IPS DF 6.9 (cell line): ENCODE results near the gene KIF9.
"Not testable (repeated sequence)": the region's sequence is repeated elsewhere in the genome, so short reads cannot be mapped to it uniquely, and the experiment has no call there.

Experiments used
- DNase-seq: peaks from one replicate; pipeline ENCODE4 v3.0.0-alpha.2; 2013; ENCODE audit warnings: low read depth, low spot score
- H3K27ac ChIP-seq: one replicate; pipeline ENCODE4 v1.5.1; 2013; ENCODE audit warnings: low read length, control low read depth
- H3K27me3 ChIP-seq: 2 replicates; pipeline ENCODE4 v1.6.1; 2013; ENCODE audit warnings: mild to moderate bottlenecking, low read length; ENCODE audit not compliant: control insufficient read depth, insufficient read depth
- H3K36me3 ChIP-seq: 2 replicates; pipeline ENCODE4 v1.6.1; 2013; ENCODE audit warnings: low read length; ENCODE audit not compliant: control insufficient read depth, insufficient read depth
- H3K4me1 ChIP-seq: 2 replicates; pipeline ENCODE4 v1.6.1; 2013; ENCODE audit warnings: low read length; ENCODE audit not compliant: control insufficient read depth, insufficient read depth
- H3K4me3 ChIP-seq: 2 replicates; pipeline ENCODE4 v1.5.1; 2013; ENCODE audit warnings: mild to moderate bottlenecking, low read length
- H3K9me3 ChIP-seq: 2 replicates; pipeline ENCODE4 v1.6.1; 2013; ENCODE audit warnings: low read length, inconsistent platforms; ENCODE audit not compliant: control insufficient read depth, insufficient read depth
- whole genome bisulfite sequencing: extraction: QIAGEN DNeasy Blood & Tissue Kit; methylation state at CpG from one replicate; pipeline ENCODE4 v1.1.7; 2013; ENCODE audit warnings: mixed read lengths, missing lambda C conversion rate; ENCODE audit not compliant: insufficient read length, insufficient coverage; 5-methylcytosine and 5-hydroxymethylcytosine counted together

The KIF9 gene

DNA sequence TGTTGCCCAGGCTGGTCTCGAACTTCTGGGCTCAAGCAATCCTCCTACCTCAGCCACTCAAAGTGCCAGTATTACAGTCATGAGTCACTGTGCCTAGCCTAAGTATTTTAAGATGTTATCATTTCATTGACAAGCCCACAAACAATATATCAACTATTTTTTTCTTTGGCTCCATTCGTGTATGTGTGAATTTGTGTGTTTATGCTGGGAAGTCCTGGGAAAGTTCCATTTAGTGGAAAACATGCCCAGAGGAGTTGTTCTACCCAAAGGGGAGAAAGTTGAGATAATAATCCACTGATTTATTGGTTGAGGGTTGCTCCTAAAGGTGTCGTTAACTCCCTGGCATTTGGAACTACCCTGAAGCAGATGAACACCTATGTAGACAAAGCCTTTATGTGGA lies 58.8 kb downstream of the KIF9 start:
- no peak overlapping the region for H3K27ac ChIP-seq
- no peaks in the 10 kb centered on the region for H3K27me3 ChIP-seq
- no peak for DNase-seq
- no CpG with 5 or more reads among the region's 3 CpGs for WGBS
- H3K4me3 ChIP-seq, result no peak overlapping the region
- H3K4me1 ChIP-seq, result no peaks in the 10 kb centered on the region
- H3K9me3 ChIP-seq, result no peaks in the 10 kb centered on the region
- H3K36me3 ChIP-seq, result no peaks in the 10 kb centered on the region

DNA sequence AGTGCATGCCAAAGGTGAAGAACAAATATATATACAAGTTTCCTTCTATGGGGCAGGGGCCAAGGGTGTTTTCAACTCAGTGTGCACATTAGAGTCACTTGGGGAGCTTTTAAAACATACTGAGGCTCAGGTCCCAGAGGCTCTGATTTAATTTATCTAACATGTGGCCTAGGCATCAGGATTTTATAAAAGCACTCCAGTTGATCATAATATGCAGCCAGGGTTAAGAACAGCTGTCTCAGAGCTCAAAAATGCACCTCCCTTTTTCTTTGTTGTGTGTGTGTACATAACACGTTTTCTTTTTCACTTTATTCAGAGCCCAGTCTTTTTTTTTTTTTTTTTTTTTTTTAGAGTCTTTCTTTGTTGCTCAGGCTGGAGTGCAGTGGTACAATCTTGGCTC lies 60.8 kb downstream of the KIF9 start:
- H3K27ac ChIP-seq, result no peak overlapping the region
- H3K27me3 ChIP-seq, result no peaks in the 10 kb centered on the region
- WGBS, result no CpG with 5 or more reads among the region's 1 CpG
- no peak for DNase-seq
- no peak overlapping the region for H3K4me3 ChIP-seq
- H3K9me3 ChIP-seq, result no peaks in the 10 kb centered on the region
- H3K4me1 ChIP-seq, result no peaks in the 10 kb centered on the region
- H3K36me3 ChIP-seq, result no peaks in the 10 kb centered on the region

DNA sequence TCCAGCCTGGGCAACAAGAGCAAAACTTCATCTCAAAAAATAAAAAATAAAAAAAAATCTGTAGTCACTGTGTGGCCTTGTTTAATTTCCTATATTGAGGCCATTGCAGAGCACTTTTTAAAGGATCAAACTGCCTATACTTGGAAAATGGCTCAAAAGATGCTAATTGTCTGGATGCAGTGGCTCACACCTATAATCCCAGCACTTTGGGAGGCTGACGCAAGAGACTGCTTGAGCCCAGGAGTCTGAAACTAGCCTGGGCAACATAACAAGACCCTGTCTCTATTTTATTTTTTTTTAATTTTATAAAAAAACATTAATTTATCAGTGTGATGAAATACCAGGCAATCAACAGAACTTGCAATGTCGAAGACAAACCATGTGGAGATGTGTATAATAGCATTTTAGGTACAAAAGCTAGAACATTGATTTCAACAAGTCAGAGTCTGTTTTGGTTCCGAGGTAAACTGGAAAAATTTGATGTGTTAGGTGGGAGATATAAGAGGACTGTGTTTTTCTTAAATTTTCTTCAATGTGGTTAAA lies 71.7 kb downstream of the KIF9 start:
- 100% methylated on average over 1 of the region's 3 CpGs for WGBS
- H3K9me3 ChIP-seq, result no peaks in the 10 kb centered on the region
- H3K36me3 ChIP-seq, result no peaks in the 10 kb centered on the region

DNA sequence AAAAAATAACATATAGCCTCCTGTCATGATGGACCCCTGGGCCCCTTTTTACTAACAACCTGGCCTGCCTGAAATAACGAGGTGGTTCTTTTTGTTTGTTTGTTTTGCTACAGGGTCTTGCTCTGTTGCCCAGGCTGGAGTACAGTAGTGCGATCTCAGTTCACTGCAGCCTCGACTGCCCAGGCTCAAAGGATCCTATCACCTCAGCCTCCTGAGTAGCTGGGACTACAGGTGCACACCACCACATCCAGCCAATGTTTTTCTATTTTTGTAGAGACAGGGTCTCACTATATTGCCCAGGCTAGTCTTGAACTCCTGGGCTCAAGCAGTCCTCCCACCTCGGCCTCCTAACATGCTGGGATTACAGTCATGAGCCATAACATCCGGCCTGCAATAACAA lies 76.6 kb downstream of the KIF9 start:
- not testable (repeated sequence) for H3K9me3 ChIP-seq, H3K27me3 ChIP-seq, DNase-seq, H3K4me3 ChIP-seq, H3K4me1 ChIP-seq, H3K36me3 ChIP-seq, H3K27ac ChIP-seq
- WGBS, result no CpG with 5 or more reads among the region's 5 CpGs

More for the DNA sequence above, 71.7 kb downstream of the KIF9 start:
- Histone ChIP-seq H3K4me1 (no peaks in the 10 kb centered on the region), H3K27ac (no peak overlapping the region), H3K4me3 (no peak overlapping the region), H3K27me3 (no peaks in the 10 kb centered on the region)
- DNase-seq, result no peak

DNA sequence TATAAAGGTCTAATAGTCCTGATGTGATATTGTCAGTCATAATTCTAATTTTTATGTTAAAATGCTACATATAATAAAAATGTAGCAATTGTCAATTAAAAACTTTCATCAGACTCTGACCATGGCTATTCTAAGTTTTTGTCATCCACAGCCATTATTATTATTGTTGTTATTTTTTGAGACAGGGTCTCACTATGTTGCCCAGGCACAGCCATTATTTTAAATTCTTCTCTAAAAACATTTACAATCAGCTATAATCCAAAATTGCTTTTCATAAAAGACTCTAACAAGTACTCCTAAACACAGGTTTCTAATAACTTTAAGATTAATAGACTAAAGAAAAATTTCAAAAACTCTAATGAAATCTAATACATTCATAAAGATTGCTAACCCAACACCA lies 77.7 kb downstream of the KIF9 start:
- no peak overlapping the region for H3K4me3 ChIP-seq
- no peak for DNase-seq

DNA sequence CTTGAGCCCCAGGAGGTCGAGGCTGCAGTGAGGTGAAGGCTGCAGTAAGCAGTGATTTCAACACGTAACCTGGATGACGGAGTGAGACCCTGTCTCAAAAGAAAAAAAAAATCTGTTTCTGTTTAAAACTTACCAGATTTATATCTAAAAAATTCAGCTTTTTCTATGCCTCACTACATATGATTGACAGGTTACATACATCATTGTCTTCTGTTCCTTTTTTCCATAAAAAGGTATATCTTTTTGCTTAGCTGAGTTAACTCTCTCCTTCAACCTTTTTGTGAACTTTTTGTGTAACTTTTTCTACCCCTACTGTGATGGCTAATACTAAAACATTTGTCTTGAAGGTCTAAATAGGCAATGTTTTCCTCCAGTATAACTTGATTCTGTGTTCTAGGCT lies 80.1 kb downstream of the KIF9 start:
- Histone ChIP-seq H3K36me3 (no peaks in the 10 kb centered on the region), H3K4me1 (no peaks in the 10 kb centered on the region), H3K27ac (no peak overlapping the region), H3K4me3 (no peak overlapping the region), H3K27me3 (no peaks in the 10 kb centered on the region), H3K9me3 (no peaks in the 10 kb centered on the region)
- no peak for DNase-seq
- WGBS, result no CpG with 5 or more reads among the region's 3 CpGs

More for the DNA sequence above, 77.7 kb downstream of the KIF9 start:
- H3K9me3 ChIP-seq, result no peaks in the 10 kb centered on the region
- H3K36me3 ChIP-seq, result no peaks in the 10 kb centered on the region
- H3K27ac ChIP-seq, result no peak overlapping the region
- no peaks in the 10 kb centered on the region for H3K4me1 ChIP-seq
- H3K27me3 ChIP-seq, result no peaks in the 10 kb centered on the region

DNA sequence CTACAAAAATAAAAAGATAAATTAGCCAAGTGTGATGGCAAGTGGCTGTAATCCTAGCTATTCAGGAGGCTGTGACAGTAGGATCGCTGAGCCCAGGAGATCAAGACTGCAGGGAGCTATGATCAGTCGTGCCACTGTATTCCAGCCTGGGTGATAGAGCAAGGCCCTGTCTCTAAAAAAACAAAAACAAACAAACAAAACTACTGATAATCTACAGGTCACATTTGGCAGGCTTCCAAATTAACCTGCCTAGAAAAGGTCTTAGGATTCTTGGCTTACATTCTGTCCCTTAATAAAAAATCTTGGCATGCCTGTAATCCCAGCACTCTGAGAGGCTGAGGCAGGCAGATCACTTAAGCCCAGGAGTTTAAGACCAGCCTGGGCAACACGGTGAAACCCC lies 85.3 kb downstream of the KIF9 start:
- H3K27ac ChIP-seq, result no peak overlapping the region
- H3K27me3 ChIP-seq, result no peaks in the 10 kb centered on the region
- no peaks in the 10 kb centered on the region for H3K9me3 ChIP-seq
- no peak overlapping the region for H3K4me3 ChIP-seq
- DNase-seq, result no peak
- H3K4me1 ChIP-seq, result no peaks in the 10 kb centered on the region
- WGBS, result no CpG with 5 or more reads among the region's 3 CpGs
- no peaks in the 10 kb centered on the region for H3K36me3 ChIP-seq

DNA sequence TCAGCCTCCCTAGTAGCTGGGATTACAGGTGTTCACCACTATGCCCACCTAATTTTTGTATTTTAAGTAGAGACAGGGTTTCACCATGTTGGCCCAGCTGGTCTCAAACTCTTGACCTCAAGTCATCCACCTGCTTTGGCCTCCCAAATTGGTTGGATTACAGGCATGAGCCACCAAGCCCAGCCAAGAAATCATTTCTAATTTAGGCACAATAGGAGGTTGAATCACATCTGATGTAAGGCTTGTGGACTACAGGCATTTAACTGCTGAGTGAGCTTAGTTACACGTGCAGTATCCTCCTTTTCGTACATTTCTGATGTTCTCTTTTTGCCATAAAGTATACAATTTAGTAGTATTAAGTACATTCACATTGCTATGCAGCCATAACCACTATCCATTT lies 87.6 kb downstream of the KIF9 start:
- no CpG with 5 or more reads among the region's 2 CpGs for WGBS

DNA sequence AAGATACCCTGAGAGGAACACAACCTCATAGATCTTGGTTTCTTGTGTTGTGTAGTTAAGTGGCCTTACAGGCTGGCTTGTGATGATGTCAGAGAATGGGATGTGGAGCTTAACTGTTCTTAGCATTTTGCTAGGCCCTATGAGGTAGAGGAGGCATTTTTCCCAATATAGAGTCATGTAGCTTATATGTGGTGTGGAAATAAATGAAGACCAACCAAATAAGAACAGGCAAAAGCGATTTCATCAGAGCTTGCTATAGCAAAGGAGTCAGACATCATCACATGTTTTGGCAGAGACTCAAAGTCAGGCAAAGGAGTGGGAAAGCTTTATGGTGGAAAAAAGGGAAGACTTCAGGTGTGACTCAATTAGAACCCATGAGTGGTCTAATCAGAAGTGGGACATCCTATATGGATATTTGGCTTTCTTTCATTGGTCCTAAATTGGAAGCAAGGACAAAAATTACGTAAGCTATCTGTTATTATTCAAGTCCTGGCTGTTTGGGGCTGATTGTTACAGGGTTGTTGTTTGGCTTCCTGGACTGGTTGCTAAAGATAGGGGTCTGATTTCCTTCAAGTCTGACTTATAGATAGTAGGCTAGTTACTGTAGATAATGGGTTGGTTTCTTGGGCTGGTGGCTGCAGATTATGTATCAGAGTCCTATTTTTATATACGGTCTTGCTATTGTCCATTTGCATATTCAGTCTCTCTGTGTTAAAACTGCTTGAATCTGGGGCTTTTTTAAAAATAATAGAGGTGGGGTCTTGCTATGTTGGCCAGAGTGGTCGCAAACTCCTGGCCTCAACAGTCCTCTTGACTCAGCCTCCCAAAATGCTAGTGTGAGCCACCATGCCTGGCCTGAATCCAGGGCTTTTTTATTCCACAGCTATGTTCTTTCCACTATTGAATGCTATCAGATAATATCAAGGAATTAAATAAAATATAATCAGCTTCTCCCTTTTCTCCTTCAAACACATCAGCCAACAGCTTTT lies 88.4 kb downstream of the KIF9 start:
- no CpG with 5 or more reads among the region's 4 CpGs for WGBS
- no peaks in the 10 kb centered on the region for H3K36me3 ChIP-seq
- DNase-seq, result no peak
- H3K27me3 ChIP-seq, result no peaks in the 10 kb centered on the region
- no peaks in the 10 kb centered on the region for H3K4me1 ChIP-seq
- no peak overlapping the region for H3K27ac ChIP-seq
- no peak overlapping the region for H3K4me3 ChIP-seq
- H3K9me3 ChIP-seq, result no peaks in the 10 kb centered on the region

More for the DNA sequence above, 87.6 kb downstream of the KIF9 start:
- Histone ChIP-seq H3K4me1 (no peaks in the 10 kb centered on the region), H3K27ac (no peak overlapping the region), H3K4me3 (no peak overlapping the region), H3K36me3 (no peaks in the 10 kb centered on the region), H3K27me3 (no peaks in the 10 kb centered on the region), H3K9me3 (no peaks in the 10 kb centered on the region)
- DNase-seq, result no peak

DNA sequence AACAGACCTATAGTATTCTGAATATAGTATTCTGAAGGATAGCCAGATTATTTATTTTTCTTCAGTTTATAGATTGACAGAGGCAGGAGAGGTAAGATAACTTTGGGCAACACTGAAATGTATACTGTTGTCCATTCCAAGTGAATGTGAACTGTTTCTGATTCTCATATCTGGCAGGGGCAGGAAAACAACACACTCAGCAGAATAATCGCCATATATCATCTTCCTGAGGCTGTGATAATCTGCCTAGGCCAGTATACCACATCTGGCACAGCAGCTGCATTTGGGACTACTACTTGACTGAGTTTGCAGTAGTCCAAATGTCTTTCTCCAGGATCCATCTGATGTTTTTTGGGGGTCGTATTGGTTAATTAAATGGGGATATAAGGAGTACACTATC lies 96.3 kb downstream of the KIF9 start:
- no peaks in the 10 kb centered on the region for H3K27me3 ChIP-seq
- H3K4me3 ChIP-seq, result no peak overlapping the region
- no peak overlapping the region for H3K27ac ChIP-seq
- no CpG with 5 or more reads among the region's 2 CpGs for WGBS
- H3K36me3 ChIP-seq, result no peaks in the 10 kb centered on the region
- H3K9me3 ChIP-seq, result no peaks in the 10 kb centered on the region
- H3K4me1 ChIP-seq, result no peaks in the 10 kb centered on the region
- no peak for DNase-seq

DNA sequence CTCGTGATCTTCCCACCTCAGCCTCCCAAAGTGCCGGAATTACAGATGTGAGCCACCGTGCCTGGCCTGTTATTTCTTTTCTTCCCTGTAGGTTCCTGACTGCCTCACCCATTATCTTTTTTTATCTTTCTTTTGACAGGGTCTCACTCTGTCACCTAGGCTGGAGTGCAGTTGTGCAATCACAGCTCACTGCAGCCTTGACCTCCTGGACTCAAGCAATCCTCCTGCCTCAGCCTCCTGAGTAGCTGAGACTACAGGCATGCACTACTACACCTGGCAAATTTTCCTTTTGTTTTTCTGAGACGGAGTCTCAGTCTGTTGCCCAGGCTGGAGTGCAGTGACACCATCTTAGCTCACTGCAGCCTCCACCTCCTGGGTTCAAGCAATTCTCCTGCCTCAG lies 100.9 kb downstream of the KIF9 start:
- H3K36me3 ChIP-seq, DNase-seq, H3K4me1 ChIP-seq, H3K27ac ChIP-seq, H3K27me3 ChIP-seq, H3K9me3 ChIP-seq, H3K4me3 ChIP-seq: not testable (repeated sequence)
- WGBS, result no CpG with 5 or more reads among the region's 4 CpGs
